Colonic mucosa (tissue), 4 donors: ENCODE data around the gene TNFRSF1A. TPM values are rescaled to one million over a fixed set of nuclear protein-coding genes. Genes with fewer than 3 reads are reported as not detected.

Experiments used
- DNase-seq: peaks from one replicate; pipeline ENCODE4 v3.0.0-alpha.2; 2020
- H3K27ac ChIP-seq: fragments of 200-600 bp; one replicate; pipeline ENCODE4 v1.8.0; 2021
- H3K27me3 ChIP-seq: fragments of 200-600 bp; one replicate; pipeline ENCODE4 v1.8.0; 2021
- H3K36me3 ChIP-seq: fragments of 200-600 bp; one replicate; pipeline ENCODE4 v1.8.0; 2021
- H3K4me1 ChIP-seq: fragments of 200-600 bp; one replicate; pipeline ENCODE4 v1.8.0; 2021; ENCODE audit warnings: mild to moderate bottlenecking
- H3K4me3 ChIP-seq: fragments of 200-600 bp; one replicate; pipeline ENCODE4 v1.8.0; 2021
- H3K9ac ChIP-seq, 2 donors: one replicate each; pipeline ENCODE4 v1.7.0; 2013; ENCODE audit warnings: control low read depth in 2 of 2, low read depth in 2 of 2, low read length in 2 of 2
- H3K9me3 ChIP-seq: fragments of 200-600 bp; one replicate; pipeline ENCODE4 v1.8.0; 2021
- intact Hi-C: fragments of 100-400 bp; cut with DNase I; formaldehyde crosslinking; loops from one replicate; pipeline ENCODE4 v1.14.1; 2022
- total RNA-seq, 2 donors: library from RNA; stranded (reverse); fragmentation: NEBNext Ultra II Directional in 1 of 2; extraction: Animal tissue kit (Norgen Biotek cat#: 25700) in 1 of 2; gene quantifications; one replicate each; pipeline ENCODE4 v1.2.1, GENCODE V29; 2021
- TF ChIP-seq, protein P1 (sequence below): fragments of 200-600 bp; IDR thresholded peaks from one replicate; pipeline ENCODE4 v1.8.0; 2022; ENCODE audit warnings: antibody characterized with exemption, mild to moderate bottlenecking
- donor health status: healthy.
- donor health status: DM: no; HTN: no; CAD: no.
- donor health status: DM: no; HTN: no; CAD: no.

Gene TNFRSF1A
- total RNA-seq, 2 donors from 2014 or later: 116 to 164 TPM

DNA sequence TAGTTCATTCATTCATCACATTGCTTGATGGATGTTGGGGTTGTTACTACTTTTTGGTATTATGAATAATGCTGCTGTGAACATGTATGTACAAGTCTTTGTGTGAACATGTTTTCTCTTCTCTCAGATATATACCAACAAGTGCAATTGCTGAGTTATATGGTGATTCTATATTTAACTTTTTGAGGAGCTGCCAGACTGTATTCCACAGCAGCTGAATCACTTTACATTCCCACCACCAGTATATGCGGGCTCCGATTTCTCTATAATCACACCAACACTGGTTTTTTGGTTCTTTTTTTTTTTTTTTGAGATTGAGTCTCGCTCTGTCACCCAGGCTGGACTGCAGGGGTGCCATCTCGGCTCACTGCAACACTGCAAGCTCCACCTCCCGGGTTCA is 53.6 kb downstream of the TNFRSF1A start:
- H3K36me3 ChIP-seq: no peaks in the 10 kb centered on the region
- no peak overlapping the region for H3K9ac ChIP-seq
- H3K4me3 ChIP-seq: no peak overlapping the region
- no peak for DNase-seq
- H3K4me1 ChIP-seq: peaks cover 7% of the 10 kb centered on the region
- intact Hi-C loops: no loop called here
- H3K27me3 ChIP-seq: no peaks in the 10 kb centered on the region
- no peak overlapping the region for H3K27ac ChIP-seq
- TF ChIP-seq, protein P1, sequence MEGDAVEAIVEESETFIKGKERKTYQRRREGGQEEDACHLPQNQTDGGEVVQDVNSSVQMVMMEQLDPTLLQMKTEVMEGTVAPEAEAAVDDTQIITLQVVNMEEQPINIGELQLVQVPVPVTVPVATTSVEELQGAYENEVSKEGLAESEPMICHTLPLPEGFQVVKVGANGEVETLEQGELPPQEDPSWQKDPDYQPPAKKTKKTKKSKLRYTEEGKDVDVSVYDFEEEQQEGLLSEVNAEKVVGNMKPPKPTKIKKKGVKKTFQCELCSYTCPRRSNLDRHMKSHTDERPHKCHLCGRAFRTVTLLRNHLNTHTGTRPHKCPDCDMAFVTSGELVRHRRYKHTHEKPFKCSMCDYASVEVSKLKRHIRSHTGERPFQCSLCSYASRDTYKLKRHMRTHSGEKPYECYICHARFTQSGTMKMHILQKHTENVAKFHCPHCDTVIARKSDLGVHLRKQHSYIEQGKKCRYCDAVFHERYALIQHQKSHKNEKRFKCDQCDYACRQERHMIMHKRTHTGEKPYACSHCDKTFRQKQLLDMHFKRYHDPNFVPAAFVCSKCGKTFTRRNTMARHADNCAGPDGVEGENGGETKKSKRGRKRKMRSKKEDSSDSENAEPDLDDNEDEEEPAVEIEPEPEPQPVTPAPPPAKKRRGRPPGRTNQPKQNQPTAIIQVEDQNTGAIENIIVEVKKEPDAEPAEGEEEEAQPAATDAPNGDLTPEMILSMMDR: no peak
- no peaks in the 10 kb centered on the region for H3K9me3 ChIP-seq

DNA sequence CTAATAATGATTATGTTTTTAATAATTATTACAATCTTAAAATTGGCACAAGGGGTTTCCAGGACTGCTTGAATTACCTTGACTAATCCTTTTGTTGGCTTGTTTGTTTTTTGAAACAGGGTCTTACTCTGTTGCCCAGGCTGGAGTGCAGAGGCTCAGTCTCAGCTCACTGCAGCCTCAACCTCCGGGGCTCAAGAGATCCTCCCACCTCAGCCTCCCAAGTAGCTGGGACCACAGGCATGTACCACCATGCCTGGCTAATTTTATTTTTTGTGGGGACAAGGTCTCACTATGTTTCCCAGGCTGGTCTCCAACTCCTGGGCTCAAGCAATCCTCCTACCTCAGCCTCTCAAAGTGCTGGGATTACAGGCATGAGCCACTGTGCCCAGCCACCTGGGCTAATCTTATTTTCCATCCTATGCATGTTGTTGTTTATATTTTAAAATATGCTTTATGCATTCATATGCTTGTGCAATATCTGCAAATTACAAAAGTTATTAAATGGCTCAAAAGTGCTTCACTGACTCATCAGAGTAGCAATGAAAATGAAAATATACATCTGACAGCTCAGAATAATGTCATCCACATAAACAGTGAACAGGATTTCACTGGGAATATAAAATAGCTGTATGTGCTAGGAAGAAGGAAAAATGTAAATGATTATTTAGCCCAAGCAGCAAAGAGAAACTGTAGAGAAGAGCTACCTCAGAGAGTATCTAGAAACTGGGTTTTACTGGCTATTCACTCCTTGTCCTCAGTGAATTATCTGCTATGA is 56.2 kb downstream of the TNFRSF1A start:
- TF ChIP-seq, protein P1: no peak
- H3K9me3 ChIP-seq: no peaks in the 10 kb centered on the region
- peaks cover 4% of the 10 kb centered on the region for H3K4me1 ChIP-seq
- H3K9ac ChIP-seq: no peak overlapping the region
- H3K36me3 ChIP-seq: no peaks in the 10 kb centered on the region
- no peaks in the 10 kb centered on the region for H3K27me3 ChIP-seq
- no peak for DNase-seq
- H3K4me3 ChIP-seq: no peak overlapping the region
- intact Hi-C loops: no loop called here
- no peak overlapping the region for H3K27ac ChIP-seq

DNA sequence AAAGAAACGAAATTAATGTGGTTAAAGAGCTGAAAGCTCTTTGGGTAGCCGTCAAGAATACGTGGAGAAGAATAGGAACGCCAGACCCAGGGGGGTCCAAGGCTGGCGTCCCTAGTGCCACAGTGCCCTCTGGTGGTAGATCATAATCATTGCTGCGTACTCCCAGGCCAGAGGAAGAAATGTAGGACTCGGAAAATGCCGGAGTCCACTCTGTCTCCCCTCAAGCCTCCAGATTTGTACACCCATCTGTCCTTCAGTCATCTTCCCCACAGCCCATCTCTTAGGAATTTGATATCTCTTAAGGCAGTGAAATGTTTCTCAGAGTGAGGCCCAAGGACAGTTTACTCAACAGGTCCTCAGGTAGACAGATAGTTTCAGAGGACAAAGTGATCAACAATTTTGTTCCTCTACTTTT is 56.8 kb downstream of the TNFRSF1A start:
- Histone ChIP-seq H3K36me3 (no peaks in the 10 kb centered on the region), H3K9ac (peak overlapping the region in 1 of 2 donors; percentile 27), H3K27ac (no peak overlapping the region), H3K4me1 (peaks cover 4% of the 10 kb centered on the region), H3K27me3 (no peaks in the 10 kb centered on the region), H3K4me3 (no peak overlapping the region), H3K9me3 (no peaks in the 10 kb centered on the region)
- peak; percentile 74 for DNase-seq
- intact Hi-C loops: no loop called here
- TF ChIP-seq, protein P1: peak; percentile 96

DNA sequence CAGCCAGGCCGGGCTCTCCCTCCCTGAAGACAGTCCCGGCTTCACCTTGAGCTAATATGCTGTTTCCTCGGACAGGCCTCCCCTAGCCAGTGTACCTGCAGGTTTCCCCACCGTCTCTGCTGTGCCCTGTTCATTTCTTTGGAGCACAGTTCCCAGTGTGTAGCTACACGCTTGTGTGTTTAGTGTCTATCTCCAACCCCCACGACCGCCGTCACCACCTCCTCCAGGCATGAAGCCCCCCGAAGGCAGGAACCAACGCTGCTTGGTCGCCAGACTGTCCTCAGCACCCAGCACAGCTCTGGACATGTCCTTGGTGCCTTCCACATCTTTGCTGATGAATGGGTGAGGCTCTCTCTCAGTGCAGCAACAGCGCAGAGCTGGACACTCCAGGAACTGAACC is 57.6 kb downstream of the TNFRSF1A start:
- Histone ChIP-seq H3K4me3 (no peak overlapping the region), H3K27ac (no peak overlapping the region), H3K9me3 (no peaks in the 10 kb centered on the region), H3K4me1 (peaks cover 10% of the 10 kb centered on the region), H3K9ac (no peak overlapping the region), H3K27me3 (no peaks in the 10 kb centered on the region), H3K36me3 (no peaks in the 10 kb centered on the region)
- TF ChIP-seq, protein P1: no peak
- DNase-seq: no peak
- intact Hi-C loops: loop anchor here (5.0 kb wide), 1 partner anchor 297 kb away; no protein-coding TSS in a partner anchor

DNA sequence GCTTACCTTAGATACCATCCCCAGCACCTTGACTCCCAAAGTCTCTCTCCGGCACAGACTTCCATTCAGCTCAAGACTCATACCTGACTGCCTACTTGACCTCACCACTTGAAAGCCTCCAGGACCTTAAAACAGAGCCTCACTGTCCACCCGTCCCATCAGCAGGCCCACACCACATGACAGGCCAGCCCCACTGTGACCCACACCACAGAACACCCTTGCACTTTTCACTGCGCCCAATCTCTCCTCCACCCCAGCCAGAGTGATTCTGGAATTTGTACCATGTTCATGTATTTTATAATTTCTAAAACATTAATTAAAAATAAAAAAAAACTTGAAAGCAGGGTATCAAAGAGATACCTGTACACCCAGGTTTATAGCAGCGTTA is 59.4 kb downstream of the TNFRSF1A start:
- H3K9me3 ChIP-seq: no peaks in the 10 kb centered on the region
- intact Hi-C loops: loop anchor here (2.0 to 5.0 kb wide), 2 partner anchors 218 to 295 kb away; no protein-coding TSS in a partner anchor
- H3K27me3 ChIP-seq: no peaks in the 10 kb centered on the region
- no peak overlapping the region for H3K9ac ChIP-seq
- TF ChIP-seq, protein P1: no peak
- peaks cover 20% of the 10 kb centered on the region for H3K4me1 ChIP-seq
- DNase-seq: no peak
- H3K27ac ChIP-seq: no peak overlapping the region
- no peaks in the 10 kb centered on the region for H3K36me3 ChIP-seq
- no peak overlapping the region for H3K4me3 ChIP-seq
